NCI-H2029 (cell line): Measurements from ENCODE around the gene ZBTB7C.

Experiments used
- DNase-seq: peaks from one replicate; lab custom pipeline; 2025; lab: John Stamatoyannopoulos, UW

ZBTB7C gene

DNA sequence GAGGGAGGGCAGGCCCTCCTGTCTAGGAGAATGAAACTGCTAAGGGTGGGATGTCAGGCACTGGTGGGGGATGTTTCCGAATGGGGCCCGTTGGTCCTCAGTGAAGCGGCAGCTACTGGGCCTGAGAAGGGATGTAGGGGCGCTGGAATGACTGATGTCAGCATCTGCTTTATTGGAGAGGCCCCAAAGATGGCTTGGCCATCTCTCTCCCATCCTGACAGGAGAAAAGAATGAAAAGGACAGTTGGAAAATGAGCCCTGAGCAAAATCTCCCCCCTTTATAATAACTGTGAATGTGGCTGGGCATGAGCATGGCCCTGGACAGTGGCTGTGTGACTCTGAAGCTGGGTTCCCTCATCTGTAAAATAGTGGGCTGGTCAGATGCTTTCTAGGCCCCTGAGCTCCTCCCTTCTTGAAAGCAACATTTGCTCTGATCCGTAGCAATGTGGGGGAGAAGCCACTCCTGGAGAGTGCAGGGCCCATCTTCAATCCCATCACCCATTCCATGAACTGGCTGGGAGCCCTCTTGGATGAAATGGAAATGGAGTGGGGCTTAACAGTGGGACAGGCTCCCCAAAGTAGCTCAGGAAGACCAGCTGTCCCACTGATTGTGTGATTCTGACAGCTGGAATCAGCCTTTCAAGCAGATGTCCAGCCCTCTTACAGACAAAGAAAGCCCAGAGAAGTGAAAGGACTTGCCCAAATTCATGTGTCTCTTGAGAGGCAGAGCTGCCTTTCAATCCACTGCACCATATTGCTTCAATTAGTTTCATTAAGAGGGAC lies 246.0 kb downstream of the ZBTB7C start:
- DNase-seq: no peak

DNA sequence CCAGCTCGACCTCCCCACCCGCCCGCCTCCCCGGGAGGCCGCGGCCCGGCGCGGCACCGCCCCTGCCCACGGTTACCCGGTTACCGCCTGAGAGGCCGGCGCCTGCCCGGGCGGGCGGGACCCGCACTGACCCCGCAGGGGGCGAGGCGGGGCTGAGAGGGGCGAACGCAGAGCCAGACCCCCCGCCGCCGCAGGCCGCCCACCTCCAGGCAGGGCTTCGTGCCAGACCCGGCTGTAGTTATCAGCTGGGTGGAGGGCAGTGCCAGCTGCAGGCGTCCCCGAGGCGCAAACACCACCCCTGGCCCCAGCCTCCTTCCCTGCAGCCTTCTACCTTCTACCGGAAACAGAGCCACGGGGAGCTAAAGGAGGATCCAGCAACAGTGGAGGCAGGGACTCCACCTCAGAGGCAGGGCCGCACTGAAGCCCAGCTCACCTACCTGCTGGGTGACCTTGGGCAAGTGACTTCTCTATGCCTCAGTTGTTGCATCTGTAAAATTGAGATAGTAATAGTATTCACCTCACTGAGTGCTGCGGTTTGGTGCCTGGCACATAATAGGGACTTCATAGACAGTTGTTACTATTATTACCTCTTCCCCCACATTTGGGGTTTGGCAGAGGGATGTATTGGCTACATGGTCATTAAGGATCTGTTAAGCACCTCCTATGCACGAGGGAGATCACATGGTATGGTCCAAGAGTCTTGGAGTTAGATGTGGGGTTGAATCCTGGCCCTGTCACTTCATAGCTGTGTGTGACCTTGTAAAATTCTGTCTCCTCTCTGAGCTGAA lies 247.1 kb downstream of the ZBTB7C start:
- peak; percentile 50 for DNase-seq

- peak; percentile 64 for DNase-seq
Observed at GRCh38 chr18:48161191-48161910, 247.8 kb downstream of the ZBTB7C start.

DNA sequence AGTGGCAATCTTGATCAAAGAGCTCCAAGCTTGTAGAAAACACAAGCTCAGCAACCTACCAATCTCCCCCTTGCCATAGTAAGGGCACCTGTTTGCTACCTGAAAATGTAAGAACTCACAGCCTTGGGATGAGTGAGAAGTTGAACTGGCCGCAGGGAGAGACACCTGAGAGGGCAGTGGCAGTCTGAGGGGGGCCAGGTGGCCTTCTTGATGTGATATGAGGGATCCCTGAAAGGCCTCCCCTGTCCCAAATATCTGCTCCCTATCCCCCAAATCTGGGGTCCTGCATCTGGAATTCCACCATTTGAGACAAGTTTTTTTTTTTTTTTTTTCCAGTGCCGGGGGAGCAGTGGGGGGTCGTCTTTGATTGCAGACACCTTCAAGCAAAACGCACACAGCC lies 248.6 kb downstream of the ZBTB7C start:
- DNase-seq: no peak

- DNase-seq: no peak
Observed at GRCh38 chr18:48159816-48160215, 249.4 kb downstream of the ZBTB7C start.

DNA sequence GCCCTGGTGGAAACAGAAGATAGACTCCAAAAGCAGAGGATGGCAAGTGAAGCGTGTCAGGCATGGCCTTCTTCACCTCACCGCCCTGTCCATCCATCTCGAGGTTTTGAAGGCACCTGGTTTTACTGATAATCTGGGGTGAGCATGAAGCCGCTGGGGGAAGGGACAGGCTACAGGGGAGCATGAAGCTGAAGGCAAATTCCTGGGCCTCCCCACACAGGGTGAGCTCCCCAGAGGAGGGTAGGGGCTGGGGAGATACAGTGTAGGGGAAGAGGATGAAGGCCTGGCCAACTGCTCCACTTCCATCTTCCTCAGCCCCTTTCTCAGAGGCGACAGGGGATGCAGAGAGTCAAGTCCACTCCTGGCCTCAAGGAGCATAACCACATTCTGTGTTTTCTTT lies 250.5 kb downstream of the ZBTB7C start:
- no peak for DNase-seq

GRCh38 chr18:48157956-48158355 lies 251.2 kb downstream of the ZBTB7C start:
- DNase-seq: peak; percentile 42

DNA sequence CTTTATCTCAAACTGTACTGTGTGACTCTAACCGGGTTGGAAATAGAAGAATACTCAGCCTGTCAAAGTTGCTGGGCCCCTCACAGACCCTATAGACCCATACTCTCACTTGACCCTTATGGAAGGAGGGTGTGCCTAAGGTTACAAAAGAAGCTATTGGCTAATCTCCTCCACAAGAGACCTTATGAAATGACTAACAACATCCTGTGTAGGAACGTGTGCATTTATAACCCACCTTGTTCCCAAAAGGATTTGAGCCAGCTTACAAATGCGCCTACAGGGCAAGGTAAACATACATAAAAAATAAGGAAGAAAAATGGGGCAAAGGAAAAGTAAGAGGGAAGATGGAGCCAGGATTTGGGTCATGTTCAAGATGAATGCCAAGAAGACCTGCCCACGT lies 253.3 kb downstream of the ZBTB7C start:
- no peak for DNase-seq

- DNase-seq: no peak
Observed at GRCh38 chr18:48154828-48155227, 254.4 kb downstream of the ZBTB7C start.

GRCh38 chr18:48153613-48154481 lies 255.3 kb downstream of the ZBTB7C start:
- DNase-seq: no peak

DNA sequence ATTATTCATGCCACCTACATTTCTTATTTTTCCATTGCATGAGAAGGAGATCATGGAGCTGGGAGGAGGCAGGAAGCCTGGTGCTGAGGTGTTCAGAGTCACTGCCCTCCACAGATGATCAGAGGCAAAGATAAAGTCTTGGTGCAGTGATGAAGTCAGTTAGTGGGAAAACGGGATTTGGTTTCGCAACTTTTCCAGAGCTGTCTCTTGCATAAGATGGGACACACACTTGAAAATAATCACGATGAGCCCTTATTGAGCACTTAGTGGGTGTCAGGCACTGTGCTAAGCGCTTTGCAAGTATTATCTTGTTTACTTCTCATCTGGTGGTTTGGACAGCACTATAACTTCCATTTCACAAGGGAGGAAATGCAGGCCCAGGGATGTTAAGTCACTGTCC lies 256.6 kb downstream of the ZBTB7C start:
- no peak for DNase-seq

DNA sequence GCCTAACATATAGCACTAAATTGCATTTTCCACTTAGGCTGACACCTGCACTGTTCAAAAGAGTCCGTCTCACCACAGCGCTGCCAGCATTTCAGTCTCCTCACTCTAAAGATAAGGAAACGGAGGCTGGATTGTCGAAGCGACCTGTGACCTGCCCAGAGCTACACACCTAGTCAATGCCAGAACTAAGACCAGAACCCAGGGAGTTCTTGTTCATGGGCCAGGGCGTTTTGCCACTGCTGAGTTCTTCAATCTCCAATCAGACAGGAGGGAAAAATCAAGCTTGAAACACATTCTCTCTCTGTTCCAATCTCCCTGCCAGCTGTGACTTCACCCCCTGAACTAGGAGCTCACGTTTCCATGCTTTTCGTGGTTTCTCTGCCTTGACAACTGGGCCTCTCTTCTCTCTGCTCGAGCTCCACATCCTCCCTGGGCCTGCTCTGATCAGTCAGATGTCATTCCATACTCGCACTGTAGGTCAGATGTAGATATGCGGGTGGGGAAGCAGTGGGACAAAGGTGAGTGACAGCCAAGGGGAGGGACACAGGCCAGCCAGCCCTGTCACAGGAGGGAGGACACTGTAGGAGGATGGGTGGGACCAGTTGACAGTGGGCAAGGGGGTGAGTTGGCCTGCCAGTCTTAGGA lies 257.6 kb downstream of the ZBTB7C start:
- no peak for DNase-seq

GRCh38 chr18:48149020-48149685 lies 260.0 kb downstream of the ZBTB7C start:
- no peak for DNase-seq

DNA sequence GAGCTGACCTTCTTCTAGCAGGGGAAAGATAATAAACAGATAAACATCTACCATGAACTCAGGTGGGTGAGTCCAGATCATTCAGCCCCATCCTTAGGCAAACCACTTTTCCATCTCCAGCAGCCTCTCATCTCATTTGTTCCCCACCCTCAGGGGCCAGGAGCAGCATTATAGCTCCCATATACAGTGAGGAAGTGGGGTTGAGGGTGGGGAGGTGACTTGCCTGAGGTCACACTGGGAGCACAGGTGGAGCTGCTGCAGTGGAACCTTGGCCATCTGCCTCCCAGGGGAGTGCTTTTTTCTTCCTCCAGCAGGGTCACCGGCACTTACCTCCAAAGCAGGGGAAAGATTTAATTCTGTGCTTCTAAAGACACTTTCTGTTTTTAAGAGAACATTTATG lies 266.2 kb downstream of the ZBTB7C start:
- DNase-seq: no peak

DNA sequence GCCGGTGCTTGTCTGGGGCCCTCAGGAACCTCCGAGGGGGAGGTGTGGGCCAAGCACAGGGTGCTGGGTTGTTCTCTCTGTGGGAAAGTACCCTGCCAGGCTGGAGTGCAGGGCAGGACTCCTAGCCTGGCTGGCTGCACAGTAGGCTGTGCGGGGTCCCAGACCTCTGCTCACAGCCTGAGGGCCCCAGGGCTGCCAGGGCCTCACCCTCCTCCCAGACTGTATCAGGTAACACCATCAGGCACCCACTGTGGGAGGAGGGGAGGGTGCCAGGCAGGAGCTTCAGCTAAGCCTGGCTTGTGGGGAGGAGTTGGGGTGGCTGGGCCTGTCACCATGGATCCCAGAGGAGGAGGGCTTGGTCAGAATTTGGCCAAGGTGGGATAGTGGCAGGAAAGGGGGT lies 266.8 kb downstream of the ZBTB7C start:
- no peak for DNase-seq

- DNase-seq: peak; percentile 23
Observed at GRCh38 chr18:48140731-48141130, 268.5 kb downstream of the ZBTB7C start.

DNA sequence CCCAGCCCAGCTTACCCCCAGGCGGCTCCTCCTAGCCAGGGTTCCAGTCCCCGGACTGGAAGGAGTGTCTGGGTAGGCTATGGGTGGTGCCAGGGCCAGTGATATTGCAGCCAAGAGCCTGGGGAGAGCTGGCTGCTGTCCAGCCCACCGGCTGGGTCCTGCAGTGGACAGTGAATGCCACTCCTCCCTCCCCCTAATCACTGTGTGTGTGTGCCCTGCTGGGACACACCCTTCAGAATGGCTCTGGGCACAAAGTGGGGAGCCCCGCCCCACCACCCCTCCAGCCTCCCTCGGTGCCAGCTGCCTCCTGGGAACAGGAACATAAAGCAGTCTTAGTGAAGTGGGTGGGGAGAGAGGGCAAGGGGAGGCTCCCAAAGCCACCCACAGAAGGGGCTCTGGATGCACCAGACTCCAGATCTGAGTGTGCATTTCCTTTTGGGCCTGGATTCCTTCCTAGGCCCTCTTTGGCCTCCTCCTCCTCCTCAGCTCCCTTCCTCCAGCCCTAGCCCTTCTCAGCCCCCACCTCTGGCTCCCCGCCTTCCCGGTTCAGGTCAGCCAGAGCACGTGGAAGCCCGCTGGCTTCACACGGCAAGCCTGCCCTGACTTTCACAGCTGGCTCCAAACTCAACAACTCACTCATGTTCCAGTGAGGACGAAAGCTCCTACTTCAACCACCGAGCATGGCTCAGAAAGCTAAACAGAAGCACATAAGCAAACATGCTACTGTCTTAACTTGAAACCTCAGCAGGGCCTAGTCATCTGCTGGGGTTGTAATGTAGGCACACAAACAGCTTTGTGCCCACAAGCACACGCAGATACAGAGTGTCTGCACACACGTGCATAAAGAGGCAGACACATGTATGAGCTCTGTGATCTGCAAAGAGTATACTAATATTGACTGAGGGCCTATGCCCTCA lies 269.5 kb downstream of the ZBTB7C start:
- DNase-seq: peak; percentile 76

DNA sequence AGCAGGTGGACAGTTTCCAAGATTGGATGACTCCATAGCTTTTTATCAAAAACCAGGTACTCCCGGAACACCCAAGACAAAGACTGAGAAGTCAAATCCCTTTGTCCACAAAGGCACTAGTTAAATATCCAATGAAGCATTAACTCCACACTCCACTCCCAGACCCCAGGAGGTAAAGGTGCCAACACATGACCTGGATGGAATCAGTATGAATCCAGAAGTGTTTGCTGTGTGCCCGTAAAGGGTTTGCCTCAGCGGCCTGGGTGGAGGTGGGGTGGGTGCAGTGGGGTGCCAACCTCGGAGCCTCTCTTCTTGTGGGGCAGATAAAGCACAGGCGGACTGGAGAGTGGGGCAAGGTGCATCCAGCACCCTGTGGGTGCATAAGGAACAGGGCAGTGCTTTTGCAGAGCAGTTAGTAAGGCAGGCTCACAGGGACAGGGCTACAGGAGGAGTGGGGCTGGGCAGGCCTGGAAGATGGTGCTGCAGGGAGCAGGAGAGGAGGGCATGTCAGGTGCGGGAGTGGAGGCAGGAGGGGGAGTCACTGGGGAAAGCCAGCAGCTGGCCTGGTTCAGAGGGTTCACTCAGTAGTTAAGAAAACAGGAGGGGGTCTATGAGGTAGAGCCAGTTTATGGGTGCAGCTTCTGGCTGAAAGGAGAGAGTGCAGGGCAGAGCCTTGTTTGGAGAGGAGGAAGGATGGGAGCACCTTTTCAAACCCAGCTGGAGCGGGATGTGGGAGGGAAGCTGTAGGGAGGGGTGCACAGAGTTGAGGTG lies 270.3 kb downstream of the ZBTB7C start:
- no peak for DNase-seq

GRCh38 chr18:48138210-48138609 lies 271.0 kb downstream of the ZBTB7C start:
- DNase-seq: no peak
